ENCODE measurements around the gene CDH4.

CDH4 gene

DNA sequence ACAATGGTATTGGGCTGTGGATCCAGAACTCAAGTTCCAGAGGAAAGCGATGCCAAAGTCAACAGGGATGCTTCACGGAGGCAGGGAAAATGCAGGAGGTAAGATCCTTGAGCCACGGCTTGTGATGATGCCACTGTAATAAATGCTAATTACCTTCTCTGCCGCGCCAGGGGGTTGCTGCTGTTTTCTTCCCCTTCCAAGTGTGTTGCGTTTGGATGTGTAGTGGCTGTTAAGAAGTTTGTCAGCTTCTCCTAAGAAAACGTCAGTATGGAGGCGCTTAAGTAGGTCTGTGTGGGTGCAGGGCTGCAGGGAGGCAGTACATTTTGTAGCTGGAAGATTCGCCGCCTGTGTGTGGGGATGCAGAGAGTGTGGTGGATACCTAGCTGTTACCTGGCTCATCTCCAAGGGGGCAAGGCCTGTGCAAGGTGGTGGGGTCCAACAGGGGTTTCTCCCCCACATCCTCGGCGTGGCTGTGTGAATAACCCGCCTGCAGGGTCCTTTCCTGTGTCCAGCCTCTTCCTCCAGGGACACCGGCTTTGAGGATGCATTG is 318.7 kb downstream of the CDH4 start:
- no peak for DNase-seq

DNA sequence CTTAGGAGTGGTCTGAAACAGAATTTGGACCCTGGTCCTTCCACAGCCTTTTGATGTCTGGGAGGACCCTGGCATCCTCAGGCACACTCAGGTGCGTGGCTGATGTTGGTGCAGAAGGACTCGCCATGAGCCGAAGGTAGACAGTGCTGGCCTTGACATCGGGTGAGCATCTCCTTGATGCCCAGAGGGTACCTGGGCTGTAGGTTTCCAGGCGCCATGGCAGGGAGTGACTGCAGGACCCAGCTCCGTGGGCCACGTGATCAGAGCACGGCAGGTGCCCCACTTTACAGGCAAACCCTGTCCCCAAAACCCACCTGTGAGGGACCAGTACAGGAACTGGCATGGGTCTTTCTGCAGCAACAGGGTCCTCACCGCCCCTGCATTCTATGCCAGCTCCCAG is 319.2 kb downstream of the CDH4 start:
- no peak for DNase-seq

- no peak for DNase-seq
These were observed 320.1 kb downstream of the CDH4 start for GRCh38 chr20:61571916-61572711.

DNA sequence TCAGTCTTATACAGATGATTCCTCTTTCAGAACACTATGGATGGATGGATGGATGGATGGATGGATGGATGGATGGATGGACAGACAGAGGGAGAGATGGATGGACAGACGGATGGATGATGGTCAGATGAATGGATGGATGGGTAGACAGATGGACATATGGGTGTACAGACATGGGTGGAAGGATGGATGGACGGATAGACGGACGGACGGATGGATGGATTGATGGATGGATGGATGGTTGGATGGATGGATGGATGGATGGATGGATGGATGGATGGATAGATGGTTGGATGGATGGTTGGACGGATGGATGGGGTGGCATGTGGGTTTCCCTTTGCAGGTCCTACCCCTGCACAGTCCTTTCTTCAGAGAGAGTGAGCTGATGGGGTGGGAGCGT is 320.7 kb downstream of the CDH4 start:
- DNase-seq, result no peak

DNA sequence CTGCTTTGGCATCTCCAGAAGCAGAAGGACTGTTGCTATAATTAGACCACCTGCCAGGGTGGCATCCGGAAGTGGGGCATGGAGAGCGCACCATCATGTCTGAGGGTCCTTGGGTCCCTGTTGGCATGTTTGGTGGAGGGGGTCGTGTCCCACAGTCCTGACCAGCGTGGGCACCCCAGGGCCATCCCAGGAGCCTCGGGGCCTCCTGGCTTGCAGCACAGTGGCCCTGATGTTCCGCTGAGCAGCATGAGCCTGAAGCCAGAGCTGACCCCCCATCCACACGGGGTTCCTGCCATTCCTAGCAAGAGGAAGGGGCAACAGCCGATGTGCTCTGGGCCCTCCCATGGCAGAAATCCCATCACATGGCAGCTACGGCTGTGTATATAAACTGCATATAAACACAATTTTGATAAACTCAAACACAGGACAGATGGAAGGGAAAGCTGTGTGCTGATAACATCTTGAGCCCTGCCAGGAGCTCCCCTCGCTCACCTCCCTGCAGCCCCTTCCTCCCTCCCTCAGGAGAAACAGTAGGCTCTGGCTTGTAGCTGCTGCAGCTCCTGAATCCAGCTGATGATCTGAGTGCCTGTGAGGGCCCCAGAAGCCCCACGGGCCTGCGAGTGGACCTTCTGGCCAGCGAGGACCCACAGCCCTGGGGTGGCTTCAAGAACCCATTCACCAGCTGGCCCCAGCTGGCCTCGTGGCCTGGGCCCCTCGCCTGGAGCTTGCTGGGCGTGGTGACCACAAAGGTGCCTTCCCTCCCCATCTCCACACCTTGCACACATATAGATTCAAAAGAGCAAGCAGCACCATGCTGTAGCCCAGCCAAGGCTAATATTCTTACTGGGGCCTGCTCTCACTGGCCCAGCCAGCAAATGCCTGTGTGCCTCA is 321.6 kb downstream of the CDH4 start:
- DNase-seq, result no peak

- no peak for DNase-seq
These were observed 323.3 kb downstream of the CDH4 start for GRCh38 chr20:61575151-61575937.

GRCh38 chr20:61576372-61576771 is 324.3 kb downstream of the CDH4 start:
- no peak for DNase-seq

- DNase-seq, result no peak
These were observed 325.0 kb downstream of the CDH4 start for GRCh38 chr20:61577065-61577464.

DNA sequence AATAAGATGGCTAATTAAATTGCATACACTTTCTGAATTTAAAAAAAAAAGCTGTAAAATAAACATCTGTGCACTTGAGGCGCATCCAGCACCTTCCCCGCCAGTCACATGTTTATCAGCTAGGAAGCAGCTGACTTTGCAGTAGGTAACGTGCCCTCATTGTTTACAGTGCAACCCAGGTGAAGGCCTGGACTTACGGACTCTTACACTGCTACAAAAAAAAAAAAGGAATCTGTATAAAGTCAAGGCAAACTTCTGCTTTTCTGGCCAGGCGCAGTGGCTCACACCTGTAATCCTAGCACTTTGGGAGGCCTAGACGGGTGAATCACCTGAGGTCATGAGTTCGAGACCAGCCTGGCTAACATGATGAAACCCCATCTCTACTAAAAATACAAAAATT is 327.8 kb downstream of the CDH4 start:
- DNase-seq, result no peak

DNA sequence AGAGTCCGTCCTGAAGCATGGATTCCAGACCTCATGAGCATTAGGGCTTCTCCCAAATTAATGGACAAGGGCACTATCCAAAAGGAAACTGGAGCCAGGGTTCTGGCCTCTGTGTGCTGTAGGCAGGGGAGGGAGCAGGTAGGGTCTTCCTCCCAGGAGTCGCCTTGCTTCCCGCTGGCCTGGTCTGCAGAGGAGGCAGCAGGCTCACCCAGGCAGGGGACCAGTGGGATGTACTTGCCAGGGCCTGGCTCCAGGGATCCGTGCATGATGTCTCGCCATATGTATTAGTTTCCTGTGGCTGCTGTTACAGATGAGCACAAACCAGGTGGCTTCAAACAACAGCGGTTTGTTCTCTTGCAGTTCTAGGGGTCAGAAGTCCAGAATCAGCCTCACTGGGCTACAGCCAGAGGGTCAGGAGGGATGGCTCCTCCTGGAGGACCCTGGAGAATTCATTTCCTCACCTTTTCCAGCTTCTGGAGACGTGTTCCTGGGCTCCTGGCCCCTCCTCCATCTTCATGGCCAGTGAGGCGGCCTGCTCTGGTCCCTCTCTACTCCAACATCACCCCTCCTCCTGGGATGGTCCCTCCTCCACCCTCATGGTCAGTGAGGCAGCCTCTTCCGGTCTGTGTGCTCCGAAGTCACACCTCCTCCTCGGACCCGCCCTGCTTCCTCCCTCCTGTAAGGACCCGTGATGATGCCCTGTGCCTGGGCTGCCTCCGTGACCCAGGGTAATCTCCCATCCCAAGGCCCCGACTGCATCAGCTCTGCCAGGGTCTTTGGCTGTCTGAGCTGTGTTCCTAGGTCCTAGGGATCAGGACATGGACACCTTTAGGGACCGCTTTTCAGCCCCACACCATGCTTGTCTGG is 329.1 kb downstream of the CDH4 start:
- DNase-seq, result no peak

GRCh38 chr20:61581825-61582188 is 329.7 kb downstream of the CDH4 start:
- no peak for DNase-seq

GRCh38 chr20:61582196-61582923 is 330.3 kb downstream of the CDH4 start:
- no peak for DNase-seq

DNA sequence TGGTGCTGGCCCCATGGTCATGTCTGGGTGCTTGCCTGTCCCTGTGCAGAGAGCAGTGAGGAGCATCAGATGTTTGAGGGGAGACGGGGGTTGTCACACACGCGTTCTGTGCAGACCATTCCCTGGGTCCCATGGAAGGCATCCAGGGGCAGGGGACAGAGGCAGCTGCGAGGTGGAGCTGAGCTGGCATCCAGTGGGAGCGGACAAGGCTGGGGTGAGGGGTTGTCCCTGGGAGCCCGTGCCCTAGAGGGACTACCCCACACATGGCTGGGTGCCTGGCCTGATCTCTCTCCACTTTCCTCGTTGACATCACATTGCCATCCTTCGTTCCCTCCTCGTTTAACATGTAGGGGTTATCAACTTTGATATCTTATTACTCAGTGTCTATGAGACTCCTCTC is 331.3 kb downstream of the CDH4 start:
- no peak for DNase-seq

GRCh38 chr20:61584851-61585250 is 332.8 kb downstream of the CDH4 start:
- no peak for DNase-seq

DNA sequence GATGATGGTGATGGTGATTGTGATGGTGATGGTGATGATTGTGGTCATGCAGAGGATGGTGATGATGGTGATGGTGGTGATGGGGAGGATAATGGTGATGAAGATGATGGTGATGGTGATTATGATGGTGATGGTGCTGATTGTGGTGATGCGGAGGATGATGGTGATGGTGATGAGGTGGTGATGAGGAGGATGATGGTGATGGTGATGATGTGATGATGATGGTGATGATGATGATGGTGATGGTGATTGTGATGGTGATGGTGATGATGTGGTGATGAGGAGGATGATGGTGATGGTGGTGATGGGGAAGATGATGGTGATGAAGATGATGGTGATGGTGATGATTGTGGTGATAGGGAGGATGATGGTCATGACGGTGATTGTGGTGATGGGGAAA is 333.7 kb downstream of the CDH4 start:
- DNase-seq, result no peak

- DNase-seq, result no peak
These were observed 335.0 kb downstream of the CDH4 start for GRCh38 chr20:61587036-61587435.

- DNase-seq, result no peak
These were observed 335.7 kb downstream of the CDH4 start for GRCh38 chr20:61587681-61588289.

- DNase-seq, result no peak
These were observed 336.6 kb downstream of the CDH4 start for GRCh38 chr20:61588411-61589385.

GRCh38 chr20:61590236-61590635 is 338.2 kb downstream of the CDH4 start:
- no peak for DNase-seq

DNA sequence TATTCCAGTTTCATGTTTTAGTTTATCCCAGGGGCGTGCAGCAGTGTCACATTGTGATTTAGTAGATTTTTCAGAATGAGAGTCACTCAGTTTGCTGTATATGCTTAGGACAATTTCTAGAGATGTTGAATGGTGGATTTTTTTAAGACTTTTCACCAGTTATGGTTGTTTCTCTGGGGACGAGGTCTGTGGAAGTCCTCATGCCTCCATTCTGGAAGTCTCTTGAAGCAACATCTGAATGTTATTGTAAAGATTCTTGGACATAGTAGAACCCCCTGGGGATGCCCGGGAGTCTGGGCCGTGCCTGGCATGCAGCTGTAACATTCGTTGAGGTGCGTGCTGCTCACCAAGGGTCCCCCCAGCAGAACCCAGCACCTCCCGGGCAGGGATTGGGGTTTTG is 341.5 kb downstream of the CDH4 start:
- DNase-seq, result no peak
